PC-3 (cell line): ENCODE results near the gene TSPAN4.

ENCODE experiments used
- EZH2 ChIP-seq: fragments of 300-600 bp; sonication (generic); IDR thresholded peaks from one replicate; pipeline ENCODE4 v1.6.1; 2017; ENCODE audit warnings: antibody characterized with exemption, mild to moderate bottlenecking, low read length; ENCODE audit not compliant: unreplicated experiment
- EZH2phosphoT487 ChIP-seq: fragments of 300-600 bp; sonication (generic); IDR thresholded peaks from 2 replicates; pipeline ENCODE4 v1.6.1; 2018; ENCODE audit warnings: mild to moderate bottlenecking, antibody characterized with exemption, low read length, borderline replicate concordance
- TF ChIP-seq, protein P1 (sequence below): fragments of 300-600 bp; sonication (generic); conservative IDR thresholded peaks from 2 replicates; pipeline ENCODE4 v1.5.1; 2017; ENCODE audit warnings: antibody characterized with exemption, low read depth, mild to moderate bottlenecking, low read length

DNA sequence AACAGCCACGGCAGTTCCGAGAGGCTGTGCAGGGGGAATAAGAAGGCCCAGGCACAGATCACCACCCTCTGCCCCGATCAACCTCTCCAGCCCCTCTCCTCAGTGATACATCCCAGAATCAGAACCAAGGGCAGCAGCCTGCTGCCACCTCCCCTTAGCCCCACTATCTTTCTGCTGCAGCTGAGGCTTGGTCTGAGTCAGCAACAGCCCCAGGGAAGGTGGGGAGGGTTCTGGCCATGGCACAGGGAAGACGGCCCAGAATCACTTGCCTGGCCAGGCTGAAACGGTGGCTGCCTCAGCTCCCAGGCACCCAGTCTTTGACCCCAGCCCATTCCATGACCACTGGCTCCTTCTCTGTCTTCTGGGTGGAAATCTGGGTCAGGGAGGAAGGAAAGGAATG, 65.6 kb downstream of the TSPAN4 start:
- TF ChIP-seq, protein P1, sequence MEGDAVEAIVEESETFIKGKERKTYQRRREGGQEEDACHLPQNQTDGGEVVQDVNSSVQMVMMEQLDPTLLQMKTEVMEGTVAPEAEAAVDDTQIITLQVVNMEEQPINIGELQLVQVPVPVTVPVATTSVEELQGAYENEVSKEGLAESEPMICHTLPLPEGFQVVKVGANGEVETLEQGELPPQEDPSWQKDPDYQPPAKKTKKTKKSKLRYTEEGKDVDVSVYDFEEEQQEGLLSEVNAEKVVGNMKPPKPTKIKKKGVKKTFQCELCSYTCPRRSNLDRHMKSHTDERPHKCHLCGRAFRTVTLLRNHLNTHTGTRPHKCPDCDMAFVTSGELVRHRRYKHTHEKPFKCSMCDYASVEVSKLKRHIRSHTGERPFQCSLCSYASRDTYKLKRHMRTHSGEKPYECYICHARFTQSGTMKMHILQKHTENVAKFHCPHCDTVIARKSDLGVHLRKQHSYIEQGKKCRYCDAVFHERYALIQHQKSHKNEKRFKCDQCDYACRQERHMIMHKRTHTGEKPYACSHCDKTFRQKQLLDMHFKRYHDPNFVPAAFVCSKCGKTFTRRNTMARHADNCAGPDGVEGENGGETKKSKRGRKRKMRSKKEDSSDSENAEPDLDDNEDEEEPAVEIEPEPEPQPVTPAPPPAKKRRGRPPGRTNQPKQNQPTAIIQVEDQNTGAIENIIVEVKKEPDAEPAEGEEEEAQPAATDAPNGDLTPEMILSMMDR = no peak
- TF ChIP-seq EZH2phosphoT487 (no peak), EZH2 (no peak)
